Panc1 (cell line): Measurements from ENCODE around the gene GGN.

Source experiments
- POLR2AphosphoS5 ChIP-seq: IDR thresholded peaks from 2 replicates; pipeline ENCODE4 v1.6.1; 2012; ENCODE audit warnings: mild to moderate bottlenecking, low read depth, low read length, moderate library complexity
- SIN3A ChIP-seq: IDR thresholded peaks from 2 replicates; pipeline ENCODE4 v1.6.1; 2012; ENCODE audit warnings: low read depth, mild to moderate bottlenecking, low read length, moderate library complexity, borderline replicate concordance; ENCODE audit not compliant: insufficient read depth
- TF ChIP-seq, protein P1 (sequence below): fragments of 450-650 bp; IDR thresholded peaks from 2 replicates; pipeline ENCODE4 v1.5.1; 2017; ENCODE audit warnings: mild to moderate bottlenecking
- TF ChIP-seq, protein P2 (sequence below), 2 experiments: IDR thresholded peaks; 2 replicates each; pipeline ENCODE4 v1.6.1; 2011 to 2012; ENCODE audit warnings: low read depth in 2 of 2, control low read depth in 1 of 2, low read length in 1 of 2, mild to moderate bottlenecking in 1 of 2, moderate library complexity in 1 of 2; ENCODE audit not compliant: insufficient read depth in 1 of 2

DNA sequence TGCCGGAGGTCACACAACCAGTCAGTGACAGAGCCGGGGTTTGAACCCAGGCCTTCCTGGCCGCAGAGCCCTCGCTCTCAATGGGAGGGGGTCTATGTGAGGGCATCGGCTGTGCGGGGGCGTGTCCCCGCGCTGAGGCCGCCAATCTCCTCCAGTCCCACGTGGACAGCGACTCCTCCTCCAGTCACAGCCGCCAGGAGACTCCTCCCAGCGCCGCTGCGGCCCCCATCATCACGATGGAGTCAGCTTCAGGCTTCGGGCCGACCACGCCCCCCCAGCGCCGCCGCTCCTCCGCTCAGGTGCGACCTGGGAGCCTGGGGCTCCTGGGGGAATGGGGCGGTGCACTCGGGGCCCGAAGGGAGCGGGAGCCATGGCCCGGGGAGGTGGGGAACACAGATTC lies 6.7 kb upstream of the GGN start:
- TF ChIP-seq, protein P1, sequence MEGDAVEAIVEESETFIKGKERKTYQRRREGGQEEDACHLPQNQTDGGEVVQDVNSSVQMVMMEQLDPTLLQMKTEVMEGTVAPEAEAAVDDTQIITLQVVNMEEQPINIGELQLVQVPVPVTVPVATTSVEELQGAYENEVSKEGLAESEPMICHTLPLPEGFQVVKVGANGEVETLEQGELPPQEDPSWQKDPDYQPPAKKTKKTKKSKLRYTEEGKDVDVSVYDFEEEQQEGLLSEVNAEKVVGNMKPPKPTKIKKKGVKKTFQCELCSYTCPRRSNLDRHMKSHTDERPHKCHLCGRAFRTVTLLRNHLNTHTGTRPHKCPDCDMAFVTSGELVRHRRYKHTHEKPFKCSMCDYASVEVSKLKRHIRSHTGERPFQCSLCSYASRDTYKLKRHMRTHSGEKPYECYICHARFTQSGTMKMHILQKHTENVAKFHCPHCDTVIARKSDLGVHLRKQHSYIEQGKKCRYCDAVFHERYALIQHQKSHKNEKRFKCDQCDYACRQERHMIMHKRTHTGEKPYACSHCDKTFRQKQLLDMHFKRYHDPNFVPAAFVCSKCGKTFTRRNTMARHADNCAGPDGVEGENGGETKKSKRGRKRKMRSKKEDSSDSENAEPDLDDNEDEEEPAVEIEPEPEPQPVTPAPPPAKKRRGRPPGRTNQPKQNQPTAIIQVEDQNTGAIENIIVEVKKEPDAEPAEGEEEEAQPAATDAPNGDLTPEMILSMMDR, result no peak
- TF ChIP-seq SIN3A (no peak), POLR2AphosphoS5 (no peak)
- TF ChIP-seq, protein P2, sequence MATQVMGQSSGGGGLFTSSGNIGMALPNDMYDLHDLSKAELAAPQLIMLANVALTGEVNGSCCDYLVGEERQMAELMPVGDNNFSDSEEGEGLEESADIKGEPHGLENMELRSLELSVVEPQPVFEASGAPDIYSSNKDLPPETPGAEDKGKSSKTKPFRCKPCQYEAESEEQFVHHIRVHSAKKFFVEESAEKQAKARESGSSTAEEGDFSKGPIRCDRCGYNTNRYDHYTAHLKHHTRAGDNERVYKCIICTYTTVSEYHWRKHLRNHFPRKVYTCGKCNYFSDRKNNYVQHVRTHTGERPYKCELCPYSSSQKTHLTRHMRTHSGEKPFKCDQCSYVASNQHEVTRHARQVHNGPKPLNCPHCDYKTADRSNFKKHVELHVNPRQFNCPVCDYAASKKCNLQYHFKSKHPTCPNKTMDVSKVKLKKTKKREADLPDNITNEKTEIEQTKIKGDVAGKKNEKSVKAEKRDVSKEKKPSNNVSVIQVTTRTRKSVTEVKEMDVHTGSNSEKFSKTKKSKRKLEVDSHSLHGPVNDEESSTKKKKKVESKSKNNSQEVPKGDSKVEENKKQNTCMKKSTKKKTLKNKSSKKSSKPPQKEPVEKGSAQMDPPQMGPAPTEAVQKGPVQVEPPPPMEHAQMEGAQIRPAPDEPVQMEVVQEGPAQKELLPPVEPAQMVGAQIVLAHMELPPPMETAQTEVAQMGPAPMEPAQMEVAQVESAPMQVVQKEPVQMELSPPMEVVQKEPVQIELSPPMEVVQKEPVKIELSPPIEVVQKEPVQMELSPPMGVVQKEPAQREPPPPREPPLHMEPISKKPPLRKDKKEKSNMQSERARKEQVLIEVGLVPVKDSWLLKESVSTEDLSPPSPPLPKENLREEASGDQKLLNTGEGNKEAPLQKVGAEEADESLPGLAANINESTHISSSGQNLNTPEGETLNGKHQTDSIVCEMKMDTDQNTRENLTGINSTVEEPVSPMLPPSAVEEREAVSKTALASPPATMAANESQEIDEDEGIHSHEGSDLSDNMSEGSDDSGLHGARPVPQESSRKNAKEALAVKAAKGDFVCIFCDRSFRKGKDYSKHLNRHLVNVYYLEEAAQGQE (IDR thresholded peaks at IDR 0.05; ENCODE audit: insufficient read depth in 1 of 2, low read depth in 2 of 2, low read length in 1 of 2), result no peak
